GM23338 (cell line): ENCODE measurements around the gene WIPF3.

Source experiments
- CTCF ChIP-seq, 2 experiments: fragments of 200-600 bp in 1 of 2; sonication (generic) in 1 of 2; conservative IDR thresholded peaks; 2 replicates each; pipeline versions ENCODE4 v1.5.1 to v1.6.1; 2016 to 2017; ENCODE audit warnings: antibody characterized with exemption in 2 of 2, low read depth in 2 of 2, mild to moderate bottlenecking in 2 of 2, moderate library complexity in 1 of 2
- POLR2AphosphoS5 ChIP-seq: IDR thresholded peaks from 2 replicates; pipeline ENCODE4 v1.6.1; 2016; ENCODE audit warnings: antibody characterized with exemption, low read depth

DNA sequence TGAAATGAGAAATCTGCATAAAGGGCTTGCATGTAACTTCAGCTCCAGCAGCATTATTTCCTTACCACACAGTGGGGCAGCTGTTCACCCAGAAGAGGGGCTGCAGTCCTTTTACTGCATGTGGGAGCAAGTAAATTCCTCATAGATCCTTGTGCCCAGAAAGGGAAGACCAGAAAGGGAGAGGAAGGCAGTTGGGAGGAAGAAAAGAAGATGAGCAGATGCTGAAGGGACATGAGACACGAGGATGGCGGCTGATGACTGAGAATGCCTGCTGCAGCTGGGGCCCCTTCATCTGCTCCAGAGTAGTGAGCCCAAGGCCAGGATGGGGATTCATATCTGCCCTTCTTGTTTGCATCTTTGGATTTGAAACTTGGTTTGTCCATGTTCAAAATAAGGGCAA lies 80.5 kb downstream of the WIPF3 start:
- TF ChIP-seq CTCF (conservative IDR thresholded peaks at IDR 0.05; ENCODE audit: low read depth in 2 of 2) (no peak), POLR2AphosphoS5 (no peak)
